Stomach smooth muscle (tissue), 2 donors: ENCODE data around the gene AIM2.

ENCODE experiments used
- H3K27ac ChIP-seq: one replicate; pipeline ENCODE4 v1.7.0; 2013; ENCODE audit warnings: mild to moderate bottlenecking, low read length, inconsistent platforms
- H3K27me3 ChIP-seq, 2 donors: one replicate each; pipeline ENCODE4 v1.7.0; 2013; ENCODE audit warnings: low read length in 2 of 2; ENCODE audit not compliant: insufficient read depth in 2 of 2, control insufficient read depth in 1 of 2
- H3K36me3 ChIP-seq, 2 donors: one replicate each; pipeline ENCODE4 v1.7.0; 2013; ENCODE audit warnings: low read length in 2 of 2; ENCODE audit not compliant: control insufficient read depth in 2 of 2, insufficient read depth in 2 of 2
- H3K4me1 ChIP-seq: one replicate; pipeline ENCODE4 v1.7.0; 2013; ENCODE audit warnings: low read length; ENCODE audit not compliant: control insufficient read depth, insufficient read depth
- H3K4me3 ChIP-seq, 2 donors: one replicate each; pipeline ENCODE4 v1.7.0; 2013; ENCODE audit warnings: low read length in 2 of 2
- H3K9ac ChIP-seq, 2 donors: one replicate each; pipeline ENCODE4 v1.7.0; 2013; ENCODE audit warnings: low read length in 2 of 2, mild to moderate bottlenecking in 1 of 2
- H3K9me3 ChIP-seq, 2 donors: one replicate each; pipeline ENCODE4 v1.7.0; 2013; ENCODE audit warnings: low read length in 2 of 2; ENCODE audit not compliant: control insufficient read depth in 2 of 2
- donor health status: healthy.
- donor health status: Pancreatic carcinoma.

AIM2 gene

DNA sequence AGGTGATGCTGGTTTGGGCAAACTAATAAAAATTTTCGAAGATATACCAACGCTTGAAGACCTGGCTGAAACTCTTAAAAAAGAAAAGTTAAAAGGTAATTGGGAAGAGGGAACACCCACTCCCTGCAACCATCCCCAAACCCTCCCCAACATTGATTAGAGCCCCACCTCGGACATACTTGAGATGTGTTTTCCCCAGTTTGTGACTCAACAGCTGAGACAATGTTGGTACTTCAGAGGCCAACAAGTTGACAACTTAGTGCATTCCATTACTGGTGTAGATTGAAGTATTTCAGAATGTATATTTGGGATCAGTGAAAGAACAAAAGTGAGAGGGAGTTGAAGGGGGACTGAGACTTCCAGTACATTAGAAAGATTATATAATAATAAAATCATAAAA is 61.7 kb downstream of the AIM2 start:
- H3K4me1 ChIP-seq = no peaks in the 10 kb centered on the region
- H3K9me3 ChIP-seq = no peaks in the 10 kb centered on the region
- H3K27me3 ChIP-seq = no peaks in the 10 kb centered on the region
- peaks cover 0 to 17% of the 10 kb centered on the region in 2 donors for H3K36me3 ChIP-seq
- no peak overlapping the region for H3K9ac ChIP-seq
- H3K27ac ChIP-seq = no peak overlapping the region
- no peak overlapping the region for H3K4me3 ChIP-seq

DNA sequence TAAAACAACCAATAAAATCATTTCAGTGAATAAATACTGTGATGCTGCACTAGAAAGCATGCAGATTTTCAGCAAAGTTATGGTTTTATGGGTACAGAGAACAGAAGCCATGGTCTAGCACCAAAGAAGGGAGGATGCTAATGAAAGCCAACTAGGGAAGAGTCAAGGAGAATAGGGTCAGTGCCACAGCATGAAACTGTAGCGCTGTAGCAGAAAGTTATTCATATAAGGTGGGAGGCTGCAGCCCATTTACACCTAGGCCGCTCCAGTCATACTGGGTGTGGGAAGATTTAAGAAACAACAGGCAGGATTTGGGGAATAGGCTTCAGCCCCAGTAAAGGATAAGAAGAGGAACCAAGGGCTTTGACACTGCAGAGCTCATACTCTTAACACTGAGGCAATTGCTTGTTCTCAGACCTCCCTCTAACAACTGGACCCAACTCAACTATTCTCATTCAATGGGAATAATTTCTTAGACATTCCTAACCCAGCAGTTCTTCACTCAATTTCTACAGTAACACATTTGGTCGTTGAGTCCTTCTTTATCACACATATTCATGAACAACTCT is 62.5 kb downstream of the AIM2 start:
- Histone ChIP-seq H3K36me3 (peaks cover 0 to 17% of the 10 kb centered on the region in 2 donors), H3K4me1 (no peaks in the 10 kb centered on the region), H3K9me3 (no peaks in the 10 kb centered on the region), H3K4me3 (no peak overlapping the region), H3K9ac (no peak overlapping the region), H3K27me3 (no peaks in the 10 kb centered on the region), H3K27ac (no peak overlapping the region)

DNA sequence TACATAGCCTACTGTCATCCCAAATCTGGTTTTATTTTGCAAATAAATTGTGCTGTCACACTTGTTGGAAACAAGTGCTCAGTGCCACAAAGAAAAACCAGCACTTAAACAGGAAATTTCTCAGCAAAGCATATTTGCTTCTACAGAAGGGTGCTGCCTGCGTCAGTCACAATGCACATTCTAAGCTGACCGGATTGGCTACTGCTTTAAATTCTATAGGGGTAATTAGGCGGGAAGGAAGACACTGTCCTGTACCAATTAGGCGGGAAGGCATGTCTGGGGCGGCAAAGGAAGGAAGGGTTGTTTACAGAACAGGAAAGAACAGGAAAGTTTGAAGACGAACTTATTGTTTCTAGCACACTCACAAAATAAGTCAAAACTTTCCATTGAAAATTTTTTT is 64.1 kb downstream of the AIM2 start:
- H3K36me3 ChIP-seq = peaks cover 0 to 10% of the 10 kb centered on the region in 2 donors
- H3K4me3 ChIP-seq = peak overlapping the region in 1 of 2 donors; percentile 59
- no peaks in the 10 kb centered on the region for H3K9me3 ChIP-seq
- H3K27me3 ChIP-seq = no peaks in the 10 kb centered on the region
- H3K4me1 ChIP-seq = no peaks in the 10 kb centered on the region
- H3K27ac ChIP-seq = no peak overlapping the region
- peak overlapping the region in 1 of 2 donors; percentile 19 for H3K9ac ChIP-seq
